CD4-positive, alpha-beta T cell treated with Interleukin-4 for 4 hours (primary cell): ENCODE results near the gene ACCSL.

Source experiments
- DNase-seq: peaks from one replicate; pipeline ENCODE4 v3.0.0-alpha.2; 2020

The ACCSL gene

GRCh38 chr11:44018829-44019228 is 29.0 kb upstream of the ACCSL start:
- no peak for DNase-seq

GRCh38 chr11:44024977-44025376 is 22.8 kb upstream of the ACCSL start:
- DNase-seq = no peak

GRCh38 chr11:44025727-44026126 is 22.1 kb upstream of the ACCSL start:
- DNase-seq = no peak

GRCh38 chr11:44028401-44028800 is 19.4 kb upstream of the ACCSL start:
- DNase-seq = no peak

GRCh38 chr11:44028816-44029506 is 18.8 kb upstream of the ACCSL start:
- no peak for DNase-seq

- no peak for DNase-seq
Measured at GRCh38 chr11:44029507-44029845, 18.3 kb upstream of the ACCSL start.

GRCh38 chr11:44029977-44030911 is 17.5 kb upstream of the ACCSL start:
- no peak for DNase-seq

GRCh38 chr11:44030996-44031395 is 16.8 kb upstream of the ACCSL start:
- no peak for DNase-seq

- DNase-seq = no peak
Measured at GRCh38 chr11:44031549-44031948, 16.2 kb upstream of the ACCSL start.

- DNase-seq = no peak
Measured at GRCh38 chr11:44032299-44033085, 15.3 kb upstream of the ACCSL start.

- no peak for DNase-seq
Measured at GRCh38 chr11:44033411-44033850, 14.3 kb upstream of the ACCSL start.

- no peak for DNase-seq
Measured at GRCh38 chr11:44033856-44034255, 13.9 kb upstream of the ACCSL start.

GRCh38 chr11:44034639-44035038 is 13.1 kb upstream of the ACCSL start:
- DNase-seq = no peak

GRCh38 chr11:44036811-44037657 is 10.7 kb upstream of the ACCSL start:
- peak; percentile 10 for DNase-seq

GRCh38 chr11:44037658-44037998 is 10.2 kb upstream of the ACCSL start:
- no peak for DNase-seq

GRCh38 chr11:44043157-44043556 is 4.6 kb upstream of the ACCSL start:
- no peak for DNase-seq

GRCh38 chr11:44046182-44046581 is 1.6 kb upstream of the ACCSL start:
- no peak for DNase-seq

GRCh38 chr11:44047298-44047697 is 483 bp upstream of the ACCSL start:
- no peak for DNase-seq

- no peak for DNase-seq
Measured at GRCh38 chr11:44049832-44050231, 2.1 kb downstream of the ACCSL start.

- DNase-seq = no peak
Measured at GRCh38 chr11:44051171-44051570, 3.4 kb downstream of the ACCSL start.

GRCh38 chr11:44057340-44057739 is 9.6 kb downstream of the ACCSL start:
- DNase-seq = no peak

GRCh38 chr11:44058275-44058674 is 10.5 kb downstream of the ACCSL start:
- DNase-seq = no peak
